Measurements from ENCODE around the gene POP4.

GRCh38 chr19:29579308-29579910 lies 26.7 kb upstream of the POP4 start:
- TF ChIP-seq CTCF (IDR thresholded peaks at IDR 0.05), result no peak
- no peak for TF ChIP-seq POLR2A (IDR thresholded peaks at IDR 0.05)

Data from uterus (tissue), 2 donors.